Esophagus muscularis mucosa (tissue), 4 donors: ENCODE results near the gene SERPINI1.

ENCODE experiments used
- EP300 ChIP-seq: sonication (generic); formaldehyde crosslinking; IDR thresholded peaks from one replicate; pipeline ENCODE4 v1.6.1; 2017; ENCODE audit warnings: antibody characterized with exemption
- POLR2A ChIP-seq: fragments of 450-650 bp; IDR thresholded peaks from one replicate; pipeline ENCODE4 v1.6.1; 2017; ENCODE audit warnings: antibody characterized with exemption, moderate library complexity, mild to moderate bottlenecking, low read depth
- POLR2AphosphoS5 ChIP-seq, 2 donors: sonication (generic); formaldehyde crosslinking; IDR thresholded peaks; one replicate each; pipeline ENCODE4 v1.6.1; 2017; ENCODE audit warnings: antibody characterized with exemption in 2 of 2
- TF ChIP-seq, protein P1 (sequence below), 3 experiments: fragments of 200-600 bp in 2 of 3; fragments of 450-650 bp in 1 of 3; sonication (generic) in 2 of 3; IDR thresholded peaks; one replicate each; pipeline ENCODE4 v1.5.1; 2017 to 2019; ENCODE audit warnings: antibody characterized with exemption in 3 of 3, mild to moderate bottlenecking in 2 of 3, moderate library complexity in 1 of 3

DNA sequence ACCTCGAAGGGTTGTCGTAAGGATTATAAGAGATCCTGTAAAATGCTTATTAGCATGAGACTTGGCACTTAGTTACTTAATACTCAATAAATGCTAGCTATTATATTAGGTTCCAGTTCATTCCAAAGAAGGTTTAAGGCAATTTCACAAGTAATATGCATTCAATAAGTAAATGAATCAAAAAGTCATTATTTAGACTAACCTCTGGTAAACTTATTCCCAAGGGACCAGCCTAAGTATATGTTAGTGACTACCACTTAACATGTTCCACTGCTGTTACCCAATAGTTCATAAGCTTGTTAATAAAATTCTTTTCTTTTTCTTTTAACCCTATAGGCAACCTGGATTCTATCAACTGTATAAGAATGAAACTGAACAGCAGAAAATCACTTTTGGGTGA, 5.9 kb upstream of the SERPINI1 start:
- TF ChIP-seq, protein P1, sequence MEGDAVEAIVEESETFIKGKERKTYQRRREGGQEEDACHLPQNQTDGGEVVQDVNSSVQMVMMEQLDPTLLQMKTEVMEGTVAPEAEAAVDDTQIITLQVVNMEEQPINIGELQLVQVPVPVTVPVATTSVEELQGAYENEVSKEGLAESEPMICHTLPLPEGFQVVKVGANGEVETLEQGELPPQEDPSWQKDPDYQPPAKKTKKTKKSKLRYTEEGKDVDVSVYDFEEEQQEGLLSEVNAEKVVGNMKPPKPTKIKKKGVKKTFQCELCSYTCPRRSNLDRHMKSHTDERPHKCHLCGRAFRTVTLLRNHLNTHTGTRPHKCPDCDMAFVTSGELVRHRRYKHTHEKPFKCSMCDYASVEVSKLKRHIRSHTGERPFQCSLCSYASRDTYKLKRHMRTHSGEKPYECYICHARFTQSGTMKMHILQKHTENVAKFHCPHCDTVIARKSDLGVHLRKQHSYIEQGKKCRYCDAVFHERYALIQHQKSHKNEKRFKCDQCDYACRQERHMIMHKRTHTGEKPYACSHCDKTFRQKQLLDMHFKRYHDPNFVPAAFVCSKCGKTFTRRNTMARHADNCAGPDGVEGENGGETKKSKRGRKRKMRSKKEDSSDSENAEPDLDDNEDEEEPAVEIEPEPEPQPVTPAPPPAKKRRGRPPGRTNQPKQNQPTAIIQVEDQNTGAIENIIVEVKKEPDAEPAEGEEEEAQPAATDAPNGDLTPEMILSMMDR (IDR thresholded peaks at IDR 0.05) = no peak
- TF ChIP-seq POLR2A = no peak
- no peak for TF ChIP-seq POLR2AphosphoS5 (IDR thresholded peaks at IDR 0.05)
- TF ChIP-seq EP300 = no peak
